HG02623 (cell line): ENCODE measurements around the gene MTRFR.

Source experiments
- ATAC-seq: cut with Tn5 transposase; IDR thresholded peaks from one replicate; pipeline ENCODE4 v1.9.1; 2021; ENCODE audit warnings: moderate library complexity; ENCODE audit not compliant: unreplicated experiment

MTRFR gene

DNA sequence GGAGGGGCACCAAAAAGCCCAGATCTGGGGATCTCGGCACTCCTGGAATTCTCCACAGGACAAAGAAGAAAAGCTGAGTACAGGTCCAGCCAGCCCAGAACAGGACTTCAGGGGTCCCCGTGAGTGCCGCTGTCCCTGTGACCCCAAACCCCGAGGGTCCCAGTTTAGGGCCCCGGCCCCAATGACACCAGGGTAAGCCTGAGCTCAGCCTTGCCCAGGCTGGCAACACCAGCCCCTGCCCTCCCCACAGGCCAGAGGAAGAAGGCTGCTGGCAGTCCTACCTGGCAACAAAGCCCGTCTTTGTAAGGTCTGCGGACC lies 36.6 kb downstream of the MTRFR start:
- no peak for ATAC-seq

DNA sequence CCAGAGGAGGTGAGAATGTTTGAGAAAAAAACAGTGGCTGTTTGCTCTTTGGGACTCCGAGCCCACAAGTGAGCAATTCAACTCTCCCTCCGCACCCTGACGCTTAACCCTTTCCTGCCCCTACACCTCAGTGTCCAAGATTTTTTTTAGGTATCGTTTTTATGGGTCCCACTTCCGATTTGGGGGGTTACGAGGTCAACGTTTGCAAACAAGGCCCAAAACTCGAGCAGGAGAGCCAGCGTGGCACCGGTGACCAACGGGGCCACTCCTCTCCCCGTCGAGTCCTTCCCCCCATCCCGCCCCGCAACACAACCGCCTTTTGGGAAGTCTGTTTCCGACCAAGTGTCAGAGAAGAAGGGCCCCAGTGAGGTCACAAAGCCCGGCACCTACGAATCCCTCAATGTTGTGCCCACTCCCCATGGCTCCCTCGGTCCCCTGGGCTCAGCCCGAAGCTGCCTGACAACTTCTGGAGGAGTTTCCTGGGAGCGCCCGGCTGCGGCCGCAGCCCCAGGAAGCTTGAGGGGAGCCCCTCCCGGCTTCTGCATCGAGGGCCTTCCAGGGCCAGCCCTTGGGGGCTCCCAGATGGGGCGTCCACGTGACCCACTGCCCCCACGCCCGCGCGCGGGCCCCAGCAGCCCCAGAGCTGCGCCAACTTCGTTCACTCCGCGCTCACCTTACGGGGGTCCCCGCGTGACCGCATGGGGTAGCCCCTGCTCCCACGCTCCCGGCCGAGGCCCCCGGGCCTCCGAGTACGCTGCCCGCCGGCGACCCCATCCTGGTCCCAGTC lies 37.2 kb downstream of the MTRFR start:
- no peak for ATAC-seq

DNA sequence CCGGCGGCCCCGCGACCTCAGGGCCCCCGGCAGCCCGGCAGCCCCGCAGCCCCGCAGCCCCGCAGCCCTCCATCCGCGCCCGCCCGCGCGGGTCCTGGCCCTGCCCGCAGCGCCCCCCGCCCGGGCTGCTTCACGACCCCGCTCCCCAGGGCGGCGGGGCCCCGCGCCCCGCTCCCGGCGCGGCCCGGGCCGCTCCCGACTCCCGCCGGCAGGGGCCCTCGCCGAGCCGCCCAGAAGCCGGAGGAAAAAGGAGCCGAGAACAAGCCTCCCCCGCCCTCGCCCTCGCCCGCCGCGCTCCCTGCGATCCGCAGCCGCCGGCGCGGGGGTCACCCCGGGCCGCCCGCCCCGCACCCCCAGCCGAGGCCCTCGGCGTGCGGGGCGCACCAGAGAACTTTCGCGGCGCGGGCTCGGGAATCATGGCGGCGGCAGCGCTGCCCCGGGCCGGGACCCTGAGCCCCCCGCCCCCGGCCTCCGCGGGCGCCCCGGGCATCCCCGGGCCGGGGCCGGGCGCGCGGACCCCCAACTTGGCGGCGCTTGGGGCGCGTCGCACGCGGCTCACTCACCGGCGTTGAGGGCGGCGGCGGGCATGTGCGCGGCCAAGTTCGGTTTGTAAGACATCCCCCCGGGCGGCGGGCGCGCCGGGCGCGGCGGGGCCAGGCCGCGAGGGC lies 37.9 kb downstream of the MTRFR start:
- ATAC-seq, result peak; percentile 41

DNA sequence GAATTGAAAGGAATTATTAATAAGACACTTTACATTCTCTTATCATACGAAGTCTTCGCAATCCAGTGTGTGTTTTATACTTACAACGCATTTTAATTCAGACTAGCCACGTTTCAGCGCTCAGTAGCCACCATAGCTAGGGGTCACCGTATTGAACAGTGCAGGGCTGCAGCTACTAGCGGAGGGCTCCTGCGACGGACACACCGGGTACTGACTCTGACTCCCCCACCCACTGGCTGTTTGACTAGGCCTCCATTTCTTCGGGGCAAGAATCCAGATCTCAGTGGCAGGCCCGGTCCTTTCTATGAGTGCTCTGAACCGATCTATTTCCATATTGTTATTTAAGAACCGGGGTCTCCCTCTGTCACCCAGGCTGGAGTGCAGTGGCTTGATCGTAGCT lies 39.9 kb downstream of the MTRFR start:
- ATAC-seq, result no peak

DNA sequence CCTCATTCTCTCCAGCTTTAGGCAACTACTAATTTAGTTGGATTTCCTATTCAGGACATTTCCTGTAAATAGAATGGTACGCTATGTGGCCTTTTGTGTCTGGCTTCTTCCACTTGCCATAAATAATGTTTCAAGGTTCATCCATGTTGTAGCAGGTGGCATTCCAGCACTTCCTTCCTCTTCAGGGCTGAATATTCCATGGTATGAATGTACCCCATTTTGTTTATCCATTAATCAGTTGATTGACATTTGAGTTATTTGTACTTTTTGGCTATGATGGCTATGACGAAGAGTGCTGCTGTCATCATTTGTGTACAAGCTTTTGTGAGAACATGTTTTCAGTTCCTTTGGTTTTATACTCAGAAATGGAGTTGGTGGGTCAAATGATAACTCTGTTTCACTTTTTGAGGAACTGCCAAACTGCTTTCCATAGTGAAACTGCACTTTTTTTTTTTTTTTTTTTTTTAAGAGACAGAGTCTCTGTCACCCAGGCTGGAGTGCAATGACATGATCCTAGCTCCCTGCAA lies 44.9 kb downstream of the MTRFR start:
- ATAC-seq, result peak; percentile 50

DNA sequence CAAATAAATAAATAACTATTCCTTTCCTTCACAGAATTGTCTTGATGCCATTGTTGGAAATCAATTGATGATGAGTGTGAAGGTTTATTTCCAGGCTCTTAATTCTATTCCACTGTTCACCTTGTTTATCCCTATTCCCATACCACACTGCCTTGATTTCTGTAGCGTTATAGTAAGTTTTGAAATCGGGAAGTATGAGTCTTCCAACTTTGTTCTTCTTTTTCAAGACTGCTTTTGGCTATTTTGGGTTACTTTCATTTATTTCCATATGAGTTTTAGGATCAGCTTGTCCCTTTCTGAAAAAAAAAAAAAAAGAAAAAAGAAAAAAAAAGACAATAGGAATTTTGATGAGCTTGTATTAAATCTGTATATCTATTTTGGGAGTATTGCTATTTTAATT lies 47.7 kb downstream of the MTRFR start:
- no peak for ATAC-seq

DNA sequence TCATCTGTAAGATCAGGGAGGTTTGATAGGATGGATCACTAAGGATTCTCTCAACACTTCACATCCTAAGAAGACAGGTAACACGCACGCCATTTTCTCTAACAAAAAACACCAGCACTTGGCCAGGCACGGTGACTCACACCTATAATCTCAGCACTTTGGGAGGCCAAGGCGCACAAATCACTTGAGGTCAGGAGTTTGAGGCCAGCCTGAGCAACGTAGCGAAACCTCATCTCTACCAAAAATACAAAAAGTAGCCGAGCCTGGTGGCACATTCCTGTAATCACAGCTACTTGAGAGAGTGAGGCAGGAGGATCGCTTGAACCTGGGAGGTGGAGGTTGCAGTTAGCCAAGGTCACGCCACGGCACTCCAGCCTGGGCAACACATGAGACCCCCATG lies 48.9 kb downstream of the MTRFR start:
- no peak for ATAC-seq

DNA sequence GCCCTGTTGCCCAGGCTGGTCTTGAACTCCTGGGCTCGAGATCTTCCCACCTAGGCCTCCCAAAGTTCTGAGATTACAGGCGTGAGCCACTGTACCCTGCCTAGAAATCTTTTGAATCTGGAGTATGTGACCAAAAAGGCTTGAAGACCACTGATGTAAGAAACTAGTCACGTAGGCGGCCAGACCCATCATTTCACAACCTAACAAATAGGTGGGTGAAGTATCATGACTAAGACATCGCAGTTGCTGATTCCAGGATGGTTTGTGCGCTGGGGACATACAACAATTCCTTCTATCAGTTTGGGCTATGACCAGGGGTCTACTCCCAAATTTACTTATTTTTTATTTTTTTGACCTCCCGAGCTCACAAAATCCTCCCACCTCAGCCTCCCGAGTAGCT lies 50.2 kb downstream of the MTRFR start:
- ATAC-seq, result no peak

DNA sequence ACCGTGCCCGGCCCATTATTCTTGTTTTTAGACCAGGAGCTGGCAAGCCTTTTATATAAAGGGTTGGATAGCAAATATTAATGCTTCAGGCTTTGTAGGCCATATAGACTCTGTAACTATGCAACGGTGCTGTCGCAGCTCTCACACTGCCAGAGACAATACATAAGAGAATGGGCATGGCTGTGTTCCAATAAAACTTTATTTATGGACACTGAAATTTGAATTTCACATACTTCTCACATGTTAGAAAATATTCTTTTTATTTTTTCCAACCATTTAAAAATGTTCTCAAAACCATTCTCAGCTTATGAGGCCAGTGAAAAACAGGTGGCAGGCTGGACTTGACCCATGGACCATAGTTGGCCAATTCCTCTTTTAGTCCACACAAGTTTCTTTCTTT lies 51.4 kb downstream of the MTRFR start:
- no peak for ATAC-seq

DNA sequence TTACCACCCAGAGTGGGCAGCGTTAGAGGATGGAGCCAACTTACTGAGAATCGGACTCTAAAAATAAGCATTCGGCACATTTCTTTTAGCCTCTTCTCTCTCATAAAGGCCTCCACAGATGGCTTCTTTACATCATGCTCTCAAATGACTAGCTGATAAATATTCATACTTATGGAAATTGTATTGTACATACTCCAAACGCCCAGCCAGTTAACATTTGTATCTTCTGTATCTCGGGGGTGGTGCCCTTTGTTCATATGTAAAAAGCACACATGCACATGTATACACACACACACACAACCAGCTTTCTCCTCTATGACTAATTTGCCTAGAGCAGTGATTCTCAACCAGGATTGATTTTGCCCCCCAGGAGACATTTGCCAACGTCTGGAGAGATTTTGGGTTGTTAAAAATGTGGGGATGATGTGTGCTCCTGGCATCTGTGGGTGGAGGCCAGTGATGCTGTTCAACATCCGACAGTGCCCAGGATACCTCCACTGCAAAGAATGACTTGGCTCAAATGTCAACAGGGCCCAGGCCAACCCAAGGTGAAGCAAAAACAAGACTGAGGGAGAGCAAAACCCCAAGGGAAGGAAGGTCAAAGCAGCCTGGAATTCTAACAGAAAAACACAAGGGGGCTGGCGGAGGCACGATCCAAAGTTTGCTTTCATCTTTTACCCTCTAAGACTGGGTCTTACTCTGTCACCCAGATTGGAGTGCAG lies 53.6 kb downstream of the MTRFR start:
- ATAC-seq, result no peak

DNA sequence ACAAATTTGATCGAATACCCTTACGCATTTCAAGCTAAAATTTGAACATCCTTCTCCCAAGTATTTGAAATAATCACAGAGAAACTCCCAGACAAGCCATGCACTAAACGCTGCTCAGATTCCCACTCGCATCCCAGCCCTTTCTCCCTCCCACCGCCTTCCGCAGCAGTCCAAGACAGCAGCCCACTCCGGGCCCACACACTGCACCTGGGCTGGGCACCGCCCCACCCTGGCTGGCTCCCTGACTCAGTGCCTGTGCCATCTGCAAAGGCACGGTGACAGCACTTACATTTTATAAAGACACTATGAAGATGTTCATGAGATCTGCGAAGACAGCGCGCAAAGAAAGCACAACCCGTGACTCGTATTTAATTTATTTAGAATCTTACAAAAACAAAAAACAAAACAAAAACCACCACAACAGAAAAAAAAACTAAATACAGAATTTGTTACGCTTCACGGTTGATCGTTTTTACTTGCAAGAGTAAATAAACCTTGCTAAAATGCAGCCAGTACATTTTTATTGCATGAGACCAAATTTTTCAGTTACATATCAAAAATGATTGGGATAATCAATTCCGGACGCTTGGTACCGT lies 55.6 kb downstream of the MTRFR start:
- no peak for ATAC-seq

DNA sequence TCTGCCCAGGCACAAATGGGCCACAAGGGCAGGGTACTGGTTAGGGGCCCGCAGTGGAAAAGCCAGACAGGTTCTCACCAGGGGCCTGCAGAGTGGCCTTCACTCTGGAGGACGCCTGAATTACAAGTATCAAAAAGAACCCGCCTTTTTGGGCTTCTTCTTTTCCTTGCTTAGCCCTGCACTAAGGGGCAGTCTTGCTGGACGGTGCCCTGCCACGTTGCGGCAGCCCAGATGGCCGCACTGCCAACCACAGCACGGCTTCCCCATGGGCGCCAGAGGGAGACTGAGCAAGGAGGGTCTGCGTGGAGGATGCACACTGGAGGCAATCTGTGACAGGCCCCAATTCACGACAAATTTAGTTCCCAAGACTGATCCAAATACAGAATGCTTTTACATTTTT lies 56.7 kb downstream of the MTRFR start:
- ATAC-seq, result no peak

DNA sequence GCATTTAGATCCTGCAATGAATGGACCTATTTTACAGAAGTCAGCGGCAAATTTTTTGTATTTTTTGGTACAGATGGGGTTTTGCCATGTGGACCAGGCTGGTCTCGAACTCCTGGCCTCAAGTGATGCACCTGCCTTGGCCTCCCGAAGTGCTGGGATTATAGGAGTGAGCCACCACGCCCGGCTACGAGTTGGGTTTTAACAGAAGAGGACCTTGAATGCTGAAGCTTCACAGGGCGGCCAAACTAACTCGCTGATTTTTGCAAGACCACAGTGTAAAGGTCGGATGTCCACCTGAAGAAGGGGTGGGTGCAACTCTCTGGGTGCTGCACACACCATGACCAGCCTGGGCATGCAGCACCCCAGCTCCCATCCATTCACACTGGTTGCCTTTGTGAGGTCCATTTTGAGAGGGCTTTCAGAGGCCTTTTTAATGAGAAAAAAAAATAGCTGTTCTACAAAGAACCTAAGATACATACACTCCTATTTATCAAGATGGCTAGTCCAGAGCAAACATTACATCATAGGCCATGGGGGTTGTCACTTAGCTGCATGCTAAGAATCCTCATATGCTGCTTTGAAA lies 60.0 kb downstream of the MTRFR start:
- no peak for ATAC-seq

DNA sequence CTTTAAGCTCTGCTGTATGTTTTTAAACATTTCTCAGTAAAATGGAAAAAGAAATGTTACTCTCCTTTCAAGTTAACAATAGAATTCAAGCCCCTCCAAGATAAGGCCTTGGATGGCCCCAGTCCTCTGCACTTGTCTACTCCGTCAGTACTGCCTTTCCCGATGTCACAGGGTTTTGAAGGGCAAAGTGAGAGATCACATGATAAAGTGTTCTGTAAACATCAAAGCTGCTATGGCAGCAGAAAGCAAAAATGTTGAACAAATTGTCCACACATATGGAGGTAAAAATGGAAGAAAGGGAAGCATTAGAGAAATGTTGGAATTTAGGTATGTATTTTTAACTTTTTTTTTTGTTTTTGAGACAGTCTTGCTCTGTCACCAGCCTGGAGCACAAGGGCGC lies 71.9 kb downstream of the MTRFR start:
- ATAC-seq, result no peak

DNA sequence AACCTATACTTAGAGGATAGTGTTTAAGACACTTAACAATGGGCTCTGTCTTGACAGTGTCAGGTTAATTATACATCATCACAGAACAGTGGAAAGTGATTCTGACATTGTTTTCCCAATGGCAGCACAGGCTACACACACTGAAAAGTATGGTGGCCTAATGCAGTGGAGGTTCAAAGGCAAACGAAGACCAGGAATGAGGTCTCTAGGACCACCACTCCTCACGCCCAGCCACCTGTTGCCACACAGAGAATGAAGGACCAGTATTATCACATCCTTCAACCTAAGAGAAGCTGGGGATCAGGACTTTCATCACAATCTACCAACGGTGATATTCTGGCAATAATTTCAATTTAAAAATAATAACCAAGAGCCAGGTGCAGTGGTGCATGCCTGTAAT lies 73.0 kb downstream of the MTRFR start:
- no peak for ATAC-seq
